H1 (cell line): ENCODE results near the gene NLRP10. TPM values are rescaled to one million over a fixed set of nuclear protein-coding genes. Genes with fewer than 3 reads are reported as not detected.

Source experiments
- CTCF ChIA-PET: fragments of 300-600 bp; sonication (Branson Sonifier 250); formaldehyde crosslinking; loops from one replicate; lab custom pipeline; 2021; ENCODE audit not compliant: partially characterized antibody; lab: Charles Lee
- POLR2A ChIA-PET: fragments of 300-600 bp; sonication (Branson Sonifier 250); formaldehyde crosslinking; loops from one replicate; lab custom pipeline; 2021; ENCODE audit warnings: inconsistent platforms; ENCODE audit not compliant: partially characterized antibody; lab: Charles Lee
- DNase-seq, 2 experiments: peaks; one replicate each; pipeline versions ENCODE4 v3.0.0 to v3.0.0-alpha.2; 2010 to 2022; ENCODE audit warnings: low spot score in 2 of 2, low read depth in 1 of 2, mixed read lengths in 1 of 2
- FAIRE-seq: peaks from 2 replicates; lab custom pipeline; 2011; peaks lifted over from hg19 to GRCh38; lab: Jason Lieb, UNC
- H2AFZ ChIP-seq: 2 replicates; pipeline ENCODE4 v1.8.1; 2012; ENCODE audit warnings: low read length, inconsistent platforms
- H2AK5ac ChIP-seq: 2 replicates; pipeline ENCODE4 v1.6.1; 2013; ENCODE audit warnings: low read depth, low read length
- H2BK120ac ChIP-seq: replicated peaks from 2 replicates; pipeline ENCODE3; 2013; ENCODE audit warnings: low read depth, low read length, inconsistent platforms
- H2BK12ac ChIP-seq: 2 replicates; pipeline ENCODE4 v1.6.1; 2013; ENCODE audit warnings: low read depth, low read length
- H2BK15ac ChIP-seq: 2 replicates; pipeline ENCODE4 v1.6.1; 2013; ENCODE audit warnings: low read length
- H2BK20ac ChIP-seq: 2 replicates; pipeline ENCODE4 v1.6.1; 2013; ENCODE audit warnings: low read length
- H2BK5ac ChIP-seq: 2 replicates; pipeline ENCODE4 v1.6.1; 2013; ENCODE audit warnings: low read depth, low read length
- H3K14ac ChIP-seq: 2 replicates; pipeline ENCODE4 v1.6.1; 2013; ENCODE audit warnings: inconsistent platforms; ENCODE audit not compliant: insufficient read length
- H3K18ac ChIP-seq: 2 replicates; pipeline ENCODE4 v1.6.1; 2013; ENCODE audit warnings: low read length; ENCODE audit errors: extremely low read depth
- H3K23ac ChIP-seq: 2 replicates; pipeline ENCODE4 v1.6.1; 2013; ENCODE audit warnings: inconsistent platforms; ENCODE audit not compliant: insufficient read length
- H3K23me2 ChIP-seq: 2 replicates; pipeline ENCODE4 v1.6.1; 2013; ENCODE audit warnings: low read depth, low read length
- H3K27ac ChIP-seq: 2 replicates; pipeline ENCODE4 v1.6.1; 2011; ENCODE audit warnings: low read depth, low read length, inconsistent platforms
- H3K27me3 ChIP-seq, 4 experiments: replicated peaks in 1 of 4; 1 replicate in 1 of 4; 2 replicates in 3 of 4; pipeline versions ENCODE4 v1.6.1 to v1.8.1; 2011 to 2013; ENCODE audit warnings: low read length in 3 of 4, mild to moderate bottlenecking in 3 of 4, inconsistent platforms in 2 of 4, mixed read lengths in 2 of 4, moderate library complexity in 1 of 4; ENCODE audit not compliant: control insufficient read depth in 3 of 4, insufficient read depth in 3 of 4; ENCODE audit errors: extremely low read depth in 1 of 4
- H3K36me3 ChIP-seq, 4 experiments: 2 replicates each; pipeline versions ENCODE4 v1.6.1 to v1.8.1; 2011 to 2013; ENCODE audit warnings: mild to moderate bottlenecking in 4 of 4, low read length in 3 of 4, moderate library complexity in 2 of 4, control low read depth in 1 of 4, inconsistent platforms in 1 of 4; ENCODE audit not compliant: insufficient read depth in 4 of 4, control insufficient read depth in 2 of 4
- H3K4ac ChIP-seq: replicated peaks from 2 replicates; pipeline ENCODE3; 2013; ENCODE audit warnings: low read length, low read depth, mixed read lengths, inconsistent platforms; ENCODE audit not compliant: insufficient read length
- H3K4me1 ChIP-seq, 4 experiments: replicated peaks in 1 of 4; 1 replicate in 1 of 4; 2 replicates in 3 of 4; pipeline versions ENCODE4 v1.6.1 to v1.8.1; 2011 to 2013; ENCODE audit warnings: low read length in 3 of 4, inconsistent platforms in 2 of 4, mixed read lengths in 1 of 4; ENCODE audit not compliant: insufficient read depth in 4 of 4, control insufficient read depth in 3 of 4
- H3K4me2 ChIP-seq, 2 experiments: 2 replicates each; pipeline versions ENCODE4 v1.6.1 to v1.8.1; 2011 to 2013; ENCODE audit warnings: low read depth in 2 of 2, low read length in 2 of 2, control low read depth in 1 of 2, inconsistent platforms in 1 of 2, mild to moderate bottlenecking in 1 of 2; ENCODE audit not compliant: insufficient read depth in 1 of 2
- H3K4me3 ChIP-seq, 4 experiments: fragments of 200-600, 300-600 bp in 1 of 4; sonication (generic), shearing (Covaris generic), sonication (Bioruptor Twin) in 1 of 4; 2 replicates each; pipeline versions ENCODE4 v1.5.1 to v1.8.1; 2011 to 2016; ENCODE audit warnings: low read length in 4 of 4, low read depth in 3 of 4, control low read depth in 2 of 4, inconsistent platforms in 2 of 4, mild to moderate bottlenecking in 2 of 4, mixed read lengths in 1 of 4, moderate library complexity in 1 of 4; ENCODE audit not compliant: insufficient read depth in 2 of 4; ENCODE audit errors: extremely low read depth in 1 of 4
- H3K56ac ChIP-seq: replicated peaks from 2 replicates; pipeline ENCODE3; 2013; ENCODE audit warnings: low read depth, mild to moderate bottlenecking, mixed read lengths, low read length, inconsistent platforms; ENCODE audit not compliant: insufficient read length
- H3K79me1 ChIP-seq: 2 replicates; pipeline ENCODE4 v1.6.1; 2013; ENCODE audit warnings: low read depth, low read length, control low read depth
- H3K79me2 ChIP-seq, 2 experiments: 2 replicates each; pipeline versions ENCODE4 v1.6.1 to v1.8.1; 2012 to 2013; ENCODE audit warnings: low read length in 2 of 2, mild to moderate bottlenecking in 2 of 2, inconsistent platforms in 1 of 2; ENCODE audit not compliant: insufficient read depth in 2 of 2, control insufficient read depth in 1 of 2
- H3K9ac ChIP-seq, 4 experiments: replicated peaks in 1 of 4; 1 replicate in 1 of 4; 2 replicates in 3 of 4; pipeline versions ENCODE4 v1.6.1 to v1.8.1; 2011 to 2013; ENCODE audit warnings: low read depth in 3 of 4, low read length in 3 of 4, control low read depth in 2 of 4, mild to moderate bottlenecking in 2 of 4, moderate library complexity in 2 of 4, inconsistent platforms in 1 of 4; ENCODE audit errors: extremely low read depth in 1 of 4
- H3K9me3 ChIP-seq, 2 experiments: 2 replicates each; pipeline versions ENCODE4 v1.6.1 to v1.8.1; 2012 to 2013; ENCODE audit warnings: mild to moderate bottlenecking in 2 of 2, moderate library complexity in 2 of 2, control low read depth in 1 of 2, inconsistent platforms in 1 of 2, low read depth in 1 of 2, low read length in 1 of 2, mixed read lengths in 1 of 2; ENCODE audit not compliant: insufficient read depth in 2 of 2
- H4K20me1 ChIP-seq, 2 experiments: replicated peaks in 1 of 2; 2 replicates each; pipeline versions ENCODE3 to v1.8.1; 2011 to 2013; ENCODE audit warnings: inconsistent platforms in 2 of 2, low read length in 2 of 2, mild to moderate bottlenecking in 1 of 2; ENCODE audit not compliant: insufficient read depth in 2 of 2, control insufficient read depth in 1 of 2
- H4K5ac ChIP-seq: 2 replicates; pipeline ENCODE4 v1.6.1; 2013; ENCODE audit warnings: low read length, low read depth, mixed read lengths, inconsistent platforms; ENCODE audit not compliant: insufficient read length
- H4K8ac ChIP-seq: 2 replicates; pipeline ENCODE4 v1.8.0; 2013; ENCODE audit warnings: mild to moderate bottlenecking, moderate library complexity, low read length, inconsistent platforms; ENCODE audit not compliant: insufficient read depth; ENCODE audit errors: extremely low read depth
- H4K91ac ChIP-seq: replicated peaks from 2 replicates; pipeline ENCODE3; 2013; ENCODE audit warnings: low read length, mixed read lengths, inconsistent platforms; ENCODE audit not compliant: insufficient read length
- EZH2 ChIP-seq: fragments of 200-600 bp; sonication (generic); IDR thresholded peaks from 2 replicates; pipeline ENCODE4 v1.7.1; 2012; ENCODE audit warnings: low read depth, mild to moderate bottlenecking, moderate library complexity, low read length, inconsistent platforms; ENCODE audit not compliant: severe bottlenecking
- POLR2A ChIP-seq, 2 experiments: IDR thresholded peaks; 1 replicate in 1 of 2; 2 replicates in 1 of 2; pipeline ENCODE4 v1.6.1; 2011; ENCODE audit warnings: low read depth in 2 of 2, low read length in 2 of 2, mild to moderate bottlenecking in 2 of 2; ENCODE audit errors: control extremely low read depth in 1 of 2
- WGBS, 2 experiments: shearing (Covaris generic) in 1 of 2; methylation state at CpG; one replicate each; pipeline versions ENCODE4 v1.1.6 to v1.1.7; 2013 to 2015; ENCODE audit warnings: low lambda C conversion rate in 2 of 2, mixed read lengths in 2 of 2, inconsistent platforms in 1 of 2, low coverage in 1 of 2, missing lambda C conversion rate in 1 of 2; ENCODE audit not compliant: insufficient replicate concordance in 2 of 2, insufficient coverage in 1 of 2, insufficient read length in 1 of 2; ENCODE audit errors: extremely low coverage in 1 of 2, missing lambda C conversion rate in 1 of 2; 5-methylcytosine and 5-hydroxymethylcytosine counted together
- polyA plus RNA-seq, 7 experiments: library from polyadenylated mRNA; depleted of rRNA in 3 of 7; stranded (reverse) in 5 of 7; unstranded in 2 of 7; fragments of >200 nt in 5 of 7; fragments of 200-250 nt in 2 of 7; gene quantifications; 1 replicate in 5 of 7; 2 replicates in 1 of 7; 4 replicates in 1 of 7; pipeline versions ENCODE4 v1.2.1 to v1.2.3, GENCODE V29; 2011 to 2013; ENCODE audit warnings: missing spikeins in 2 of 7, mixed read lengths in 2 of 7
- total RNA-seq: library from RNA; stranded (reverse); fragmentation: NEBNext Ultra II Directional; extraction: Animal tissue kit (Norgen Biotek cat#: 25700); gene quantifications from 2 replicates; pipeline ENCODE4 v1.2.1, GENCODE V29; 2021

Gene NLRP10
- total and polyA plus RNA-seq, 2 of the 8 experiments (the other 6 are each of a cell fraction or from before 2014, with no cell fraction given): 0.71 TPM; not detected in 1

DNA sequence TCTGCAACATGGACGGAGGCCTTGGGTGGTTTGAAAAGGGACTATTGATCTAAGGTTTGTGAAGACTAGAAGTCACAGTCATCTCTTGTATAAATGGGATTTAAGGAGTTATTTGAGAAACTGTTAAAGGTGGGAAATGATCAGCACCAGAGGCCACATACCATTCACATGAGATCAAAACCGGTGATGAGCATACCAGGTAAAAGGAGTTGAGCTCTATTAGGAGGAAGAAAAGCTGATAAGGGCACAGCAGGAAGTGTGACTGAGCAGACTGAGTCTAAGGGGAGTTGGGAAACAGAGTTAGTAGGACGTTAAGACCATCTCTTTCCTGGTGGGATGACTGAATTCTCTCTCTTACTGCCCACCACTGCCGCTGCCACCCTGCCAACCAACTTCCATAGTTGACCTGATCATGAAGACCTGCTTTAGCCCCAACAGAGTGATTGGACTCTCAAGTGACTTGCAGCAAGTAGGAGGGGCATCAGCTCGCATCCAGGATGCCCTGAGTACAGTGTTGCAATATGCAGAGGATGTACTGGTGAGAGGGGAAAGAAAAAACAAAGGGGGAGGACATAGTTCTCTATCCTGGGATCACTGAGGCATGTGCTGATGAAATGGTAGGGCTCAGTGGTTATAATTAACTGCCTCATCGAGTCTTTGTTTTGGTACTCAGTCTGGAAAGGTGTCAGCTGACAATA is 29.5 kb upstream of the NLRP10 start:
- peaks cover 0 to 9% of the 10 kb centered on the region in 2 experiments; a peak in 2 of 4 replicates for H3K79me2 ChIP-seq
- H2BK15ac ChIP-seq: no peak overlapping the region
- no peak overlapping the region for H3K56ac ChIP-seq
- H3K4me2 ChIP-seq: no peak overlapping the region
- no peaks in the 10 kb centered on the region for H3K79me1 ChIP-seq
- H3K4me3 ChIP-seq: no peak overlapping the region
- H3K4me1 ChIP-seq: no peaks in the 10 kb centered on the region
- ChIA-PET POLR2A (interaction anchor here (1.0 to 2.2 kb wide), 6 partner anchors 8 to 98 kb away, joined by 3 to 14 read pairs (median 4); partner anchors contain the start of gene EIF3F), CTCF (interaction anchor here (1.0 to 1.8 kb wide), 3 partner anchors 12 to 96 kb away, joined by 3 to 5 read pairs (median 3); no protein-coding TSS in a partner anchor)
- H3K27me3 ChIP-seq: no peaks in the 10 kb centered on the region
- TF ChIP-seq POLR2A (IDR thresholded peaks at IDR 0.05; ENCODE audit: control extremely low read depth in 1 of 2, low read depth in 2 of 2, low read length in 2 of 2) (peak in 1 of 2 experiments; percentile 15; a peak in 1 of 3 replicates), EZH2 (no peak)
- no peak overlapping the region for H3K27ac ChIP-seq
- no peak overlapping the region for H2BK12ac ChIP-seq
- H4K91ac ChIP-seq: no peak overlapping the region
- H3K23me2 ChIP-seq: no peaks in the 10 kb centered on the region
- no peak overlapping the region for H3K4ac ChIP-seq
- no peak overlapping the region for H2AFZ ChIP-seq
- WGBS, 2 experiments: 80% methylated on average over 6 of the region's 6 CpGs; no CpG with 5 or more reads in 1 of the 2 experiments
- H3K18ac ChIP-seq: no peak overlapping the region
- no peak overlapping the region for H2BK20ac ChIP-seq
- H3K9me3 ChIP-seq: no peaks in the 10 kb centered on the region
- H4K5ac ChIP-seq: no peak overlapping the region
- H4K8ac ChIP-seq: no peak overlapping the region
- FAIRE-seq (no peak), DNase-seq (no peak)
- H4K20me1 ChIP-seq: peaks cover 2 to 5% of the 10 kb centered on the region in 2 experiments
- no peak overlapping the region for H2BK120ac ChIP-seq
- no peak overlapping the region for H3K23ac ChIP-seq
- H3K36me3 ChIP-seq: peaks cover 32 to 75% (median 65%) of the 10 kb centered on the region in 4 experiments
- H3K9ac ChIP-seq: no peak overlapping the region
- H2BK5ac ChIP-seq: no peak overlapping the region
- H2AK5ac ChIP-seq: no peak overlapping the region
- no peak overlapping the region for H3K14ac ChIP-seq
